CD4-positive, alpha-beta T cell treated with Interleukin-4 for 4 hours (primary cell): ENCODE measurements around the gene INTS11.

Source experiments
- DNase-seq: peaks from one replicate; pipeline ENCODE4 v3.0.0-alpha.2; 2020

Gene INTS11

DNA sequence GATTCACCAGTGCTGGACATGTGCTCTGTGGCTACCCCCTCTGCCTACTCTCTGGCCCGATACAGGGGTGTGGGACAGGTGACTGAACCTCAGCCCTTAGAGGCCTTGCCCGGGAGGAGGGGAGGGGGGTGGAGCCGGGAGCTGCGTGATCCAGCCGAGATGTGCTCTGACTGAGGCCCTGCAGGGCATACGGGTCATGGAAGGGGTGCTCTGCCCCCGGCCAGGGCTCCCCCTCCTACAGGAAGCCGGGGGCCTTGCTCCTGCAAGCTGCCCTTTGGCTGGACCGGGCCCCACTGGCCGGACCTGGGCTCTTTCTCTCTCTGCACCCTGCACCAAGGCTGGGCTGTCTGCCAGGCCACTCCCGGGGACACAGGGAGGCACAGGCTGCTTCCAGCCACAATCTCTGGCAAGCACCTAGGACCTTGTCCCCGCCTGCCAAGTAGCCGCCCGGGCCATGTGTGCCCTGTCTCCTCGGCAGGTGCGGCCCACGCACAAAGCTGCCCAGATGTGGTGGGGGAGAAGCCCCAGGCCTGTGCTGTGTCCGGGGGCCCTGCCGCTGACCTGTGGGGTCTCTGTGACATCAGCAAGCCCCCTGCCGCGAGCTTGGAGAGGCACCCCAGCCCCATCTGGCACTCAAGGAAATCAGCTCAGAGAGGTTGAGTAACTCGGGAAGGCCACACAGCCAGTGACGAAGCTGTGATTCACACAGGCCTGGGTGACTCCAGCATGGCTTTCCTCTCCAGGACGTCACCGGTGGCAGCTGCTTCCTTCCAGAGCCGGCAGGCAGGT is 42.7 kb downstream of the INTS11 start:
- no peak for DNase-seq

DNA sequence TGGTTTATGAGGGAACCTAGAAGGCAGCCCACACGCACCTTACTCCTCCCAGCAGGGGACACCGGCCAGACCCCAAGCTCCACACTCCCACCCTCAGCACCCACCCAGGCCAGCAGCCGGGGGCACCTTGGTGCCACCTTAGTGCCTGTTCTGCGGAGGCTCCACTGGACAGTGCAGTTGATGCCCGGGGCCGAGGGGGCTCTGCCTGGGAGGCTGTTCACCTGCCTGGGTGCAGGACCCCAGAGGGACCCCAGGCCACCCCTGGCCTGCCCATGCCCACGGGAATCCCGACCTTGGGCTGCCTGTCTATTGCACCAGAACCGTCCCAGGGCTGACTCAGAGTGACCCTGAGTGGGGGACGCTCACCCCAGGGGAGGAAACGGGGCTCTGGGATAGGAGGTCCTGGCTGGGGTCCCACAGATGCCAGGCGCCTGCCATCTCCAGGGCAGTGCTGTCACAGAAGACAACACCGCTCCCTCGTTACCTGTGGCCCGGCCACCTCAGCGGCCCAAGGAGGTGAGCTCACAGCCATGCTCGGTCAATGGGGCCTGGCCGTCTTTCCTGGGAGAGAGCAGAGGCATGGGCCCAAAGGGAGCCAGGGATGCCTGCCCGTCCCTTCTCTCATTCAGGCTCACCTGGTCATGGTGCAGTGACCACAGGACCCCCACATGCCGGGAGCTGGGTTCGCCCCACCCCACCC is 43.5 kb downstream of the INTS11 start:
- DNase-seq, result no peak

DNA sequence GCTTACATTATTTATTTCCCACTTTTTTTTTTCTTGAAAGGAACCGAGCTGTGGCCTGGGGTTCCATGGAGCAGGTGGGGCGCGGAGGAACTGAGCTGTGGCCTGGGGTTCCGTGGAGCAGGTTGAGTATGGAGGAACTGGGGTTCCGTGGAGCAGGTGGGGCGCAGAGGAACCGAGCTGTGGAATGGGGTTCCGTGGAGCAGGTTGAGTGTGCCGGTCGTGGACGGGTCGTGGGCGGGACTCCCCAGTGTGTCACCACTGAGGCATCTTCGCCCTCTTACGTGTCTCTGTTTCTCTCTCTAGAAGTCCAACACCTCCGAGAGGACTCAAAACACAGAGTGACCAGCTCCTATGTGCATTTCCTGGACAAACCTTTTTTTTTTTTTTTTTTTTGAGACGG is 45.4 kb downstream of the INTS11 start:
- no peak for DNase-seq

DNA sequence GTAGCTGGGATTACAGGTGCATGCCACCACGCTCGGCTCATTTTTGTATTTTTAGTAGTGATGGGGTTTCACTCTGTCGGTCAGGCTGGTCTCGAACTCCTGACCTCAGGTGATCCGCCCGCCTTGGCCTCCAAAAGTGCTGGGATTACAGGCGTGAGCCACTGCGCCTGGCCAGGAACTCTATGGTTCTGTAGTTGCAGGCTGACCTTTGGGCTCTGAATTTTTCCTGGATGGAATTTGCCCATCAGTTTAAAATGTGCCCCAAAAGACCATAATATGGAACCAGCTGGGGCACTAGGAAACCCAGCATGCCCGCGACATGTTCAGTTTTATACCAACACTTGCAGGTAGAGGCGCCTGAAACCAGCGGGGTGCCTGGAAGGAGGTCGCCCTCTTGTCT is 45.8 kb downstream of the INTS11 start:
- DNase-seq, result no peak

DNA sequence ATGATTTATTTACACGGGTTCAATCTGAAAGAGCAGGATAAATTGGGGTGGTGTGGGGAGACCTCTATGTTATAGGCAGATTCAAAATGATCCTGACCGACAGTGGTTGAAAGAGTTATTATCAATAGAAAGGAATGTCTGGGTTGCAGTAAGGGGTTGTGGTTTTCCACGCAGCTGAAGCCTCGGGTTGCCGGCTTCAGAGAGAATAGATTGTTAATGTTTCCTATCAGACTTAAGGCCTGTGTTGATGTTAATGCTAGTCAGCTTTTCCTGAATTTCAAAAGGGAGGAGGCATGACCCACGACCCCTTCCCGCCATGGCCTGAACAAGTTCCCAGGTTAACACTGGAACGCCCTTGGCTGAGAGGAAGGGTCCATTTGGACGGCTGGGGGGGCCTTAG is 48.6 kb downstream of the INTS11 start:
- DNase-seq, result no peak

DNA sequence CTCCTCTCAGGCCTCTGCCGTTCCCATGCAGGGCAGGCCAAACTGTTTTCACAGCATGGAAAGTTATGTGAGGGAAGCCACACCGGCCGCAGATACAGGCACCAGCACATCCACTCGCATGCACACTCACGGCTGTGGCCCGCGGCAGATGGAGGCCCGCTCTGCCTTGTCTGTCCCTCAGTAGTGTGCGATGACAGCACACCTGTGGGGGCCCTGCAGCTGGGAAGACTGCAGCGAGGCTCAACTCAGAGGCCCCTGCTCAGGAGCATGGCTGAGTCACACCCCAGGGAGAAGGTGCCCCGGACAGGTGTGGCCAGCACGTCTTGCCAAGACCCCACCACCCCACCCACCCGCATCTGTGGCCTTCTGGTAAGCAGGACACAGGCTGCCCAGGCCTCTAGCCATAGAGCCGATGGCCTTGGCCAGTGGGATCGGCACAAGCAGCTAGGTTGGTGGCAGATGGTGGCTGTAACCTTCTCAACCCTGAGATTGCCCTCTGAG is 49.5 kb downstream of the INTS11 start:
- no peak for DNase-seq

DNA sequence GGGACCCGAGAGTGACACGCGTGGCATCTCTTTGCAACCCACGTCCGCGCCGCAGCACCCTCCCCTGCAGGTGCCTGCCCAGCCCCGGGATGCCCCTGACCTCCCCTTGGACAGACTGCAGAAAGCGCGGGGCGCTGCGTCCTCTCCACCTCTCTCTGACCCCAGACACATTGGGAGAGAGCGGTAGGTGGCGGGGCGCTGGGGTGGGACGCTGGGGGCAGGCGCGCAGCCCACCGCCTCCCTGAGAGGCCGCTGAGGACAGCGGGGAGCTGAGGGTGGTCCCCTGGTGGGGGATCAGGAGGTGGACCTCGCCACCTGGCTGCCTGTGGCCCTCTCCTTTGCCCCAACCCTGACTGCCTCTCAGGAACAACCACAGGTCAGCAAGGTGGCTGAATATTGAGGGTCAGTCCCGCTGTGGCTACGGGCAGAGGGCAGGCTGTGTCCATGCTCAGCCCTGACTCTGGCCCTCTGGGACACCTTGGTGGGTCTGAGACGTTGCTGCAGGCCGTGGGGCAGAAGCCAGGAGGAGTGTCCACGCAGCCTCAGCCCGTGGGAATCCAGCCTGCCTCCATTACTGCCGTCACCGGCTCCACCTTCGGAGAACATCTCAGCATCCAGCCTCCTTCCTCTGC is 50.0 kb downstream of the INTS11 start:
- DNase-seq, result no peak

DNA sequence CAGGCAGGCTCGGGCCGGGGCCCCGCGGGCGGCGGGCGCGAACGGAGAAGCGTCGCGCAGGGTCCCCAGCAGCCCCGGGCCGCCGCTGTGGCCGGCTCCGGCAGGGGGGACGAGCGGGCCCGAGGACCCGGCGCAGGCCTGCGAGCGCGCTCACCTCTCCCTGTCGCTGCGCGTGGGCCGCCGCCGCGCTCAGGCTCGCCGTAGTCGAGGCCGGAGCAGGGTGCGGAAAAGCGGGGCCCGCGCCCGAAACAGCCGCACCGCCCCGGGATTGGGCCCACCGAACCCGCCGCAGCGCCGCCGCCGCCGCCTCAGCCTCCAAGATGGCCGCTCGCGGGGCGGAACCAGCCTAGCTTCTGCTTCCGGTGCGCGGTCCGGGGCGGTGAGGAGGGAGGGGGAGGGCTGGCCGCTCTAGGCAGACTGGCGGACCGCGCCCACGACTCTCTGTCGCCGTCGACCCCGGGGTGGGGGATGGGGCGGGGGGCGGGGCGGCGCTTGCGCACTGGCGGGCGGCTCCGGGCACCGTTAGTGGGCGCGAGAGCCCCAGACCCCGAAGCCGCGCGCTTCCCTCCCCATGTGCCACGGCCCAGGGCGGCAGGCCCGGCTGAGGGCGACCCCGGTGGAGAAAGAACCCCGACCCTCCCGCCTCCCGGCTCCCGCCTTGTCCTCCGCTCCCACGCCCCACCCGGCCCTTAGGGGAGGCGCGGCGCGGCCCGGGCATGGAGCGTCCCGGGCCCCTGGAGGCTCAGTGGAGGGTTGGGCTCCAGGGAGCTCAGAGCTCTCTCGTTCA is 50.8 kb downstream of the INTS11 start, which contains the start of gene UBE2J2:
Gene UBE2J2 (minus strand): TSS at position 343 of the 787 bp plus-strand sequence. CDS start 5,862 bp downstream, outside the sequence.
- DNase-seq, result peak; percentile 91

DNA sequence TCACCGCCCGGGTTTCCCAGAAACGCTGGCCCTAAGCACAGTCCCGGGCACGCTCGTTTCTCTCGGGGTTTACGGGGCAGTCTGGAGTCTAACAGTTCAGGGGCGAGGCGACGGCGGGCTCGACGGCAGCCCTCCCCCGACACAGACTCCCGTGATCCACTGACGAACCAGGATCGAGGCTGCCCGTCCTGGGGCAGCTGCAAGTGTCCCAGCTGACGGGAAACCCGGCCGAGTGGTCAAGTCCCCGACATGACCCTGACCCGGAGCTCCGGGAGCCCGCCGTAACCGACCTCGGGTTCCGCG is 51.3 kb downstream of the INTS11 start:
- no peak for DNase-seq

DNA sequence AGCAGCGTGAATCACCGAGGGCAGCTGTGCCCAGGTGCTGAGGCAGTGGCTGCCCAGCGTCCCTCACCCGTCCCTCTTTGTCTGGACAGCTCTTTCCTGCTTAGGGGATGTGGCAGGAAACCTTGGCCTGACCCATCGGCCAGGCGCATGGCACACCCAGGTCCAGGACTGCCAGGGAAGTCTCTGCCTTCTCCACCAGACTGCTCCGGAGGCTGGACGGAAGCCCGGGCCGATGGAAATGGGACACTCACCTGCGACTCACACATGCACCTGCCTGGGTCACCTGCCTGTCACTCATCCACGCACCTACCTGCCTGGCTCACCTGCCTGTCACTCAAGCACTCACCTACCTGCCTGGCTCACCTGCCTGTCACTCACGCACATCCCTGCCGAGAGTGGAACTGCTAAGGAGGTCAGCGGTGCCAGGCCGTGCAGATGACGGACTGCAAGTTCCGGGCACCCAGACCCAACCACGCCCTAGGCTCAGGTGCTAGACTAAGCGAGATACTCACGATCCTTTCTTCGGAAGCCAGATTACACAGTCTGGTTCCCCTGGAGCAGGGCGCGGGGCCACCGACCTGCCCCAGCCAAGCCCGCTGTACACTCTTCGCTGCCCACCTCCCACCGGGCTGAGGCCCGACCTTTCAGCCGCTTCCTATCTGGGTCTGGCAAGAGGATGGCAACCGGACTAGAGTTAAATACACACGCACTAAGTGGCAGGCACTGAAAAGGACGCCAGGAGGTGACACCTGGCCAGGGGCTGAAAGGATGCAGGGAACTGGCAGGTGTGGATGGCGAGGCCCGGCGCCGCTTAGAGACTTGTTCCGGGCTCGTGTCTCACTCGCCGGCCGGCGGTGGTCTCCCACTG is 51.9 kb downstream of the INTS11 start:
- no peak for DNase-seq

DNA sequence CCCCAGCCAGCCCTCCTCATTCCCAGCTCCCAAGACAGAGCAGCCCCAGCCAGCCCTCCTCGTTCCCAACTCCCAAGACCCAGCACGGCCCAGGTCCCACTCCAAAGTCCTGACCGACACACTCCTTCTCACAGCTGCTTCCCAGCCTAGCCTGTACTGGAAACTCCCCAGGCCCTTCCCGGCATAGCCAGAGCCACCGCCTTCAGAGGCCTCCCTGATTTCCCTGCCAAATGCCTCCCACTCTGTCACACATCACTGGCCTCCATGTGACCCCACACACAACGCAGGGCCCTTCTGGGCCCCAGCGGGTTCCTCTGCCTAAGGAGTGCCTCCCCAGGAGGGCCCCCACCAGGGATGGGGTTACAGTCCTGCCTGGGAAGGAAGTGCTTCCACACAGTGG is 53.6 kb downstream of the INTS11 start:
- DNase-seq, result no peak

DNA sequence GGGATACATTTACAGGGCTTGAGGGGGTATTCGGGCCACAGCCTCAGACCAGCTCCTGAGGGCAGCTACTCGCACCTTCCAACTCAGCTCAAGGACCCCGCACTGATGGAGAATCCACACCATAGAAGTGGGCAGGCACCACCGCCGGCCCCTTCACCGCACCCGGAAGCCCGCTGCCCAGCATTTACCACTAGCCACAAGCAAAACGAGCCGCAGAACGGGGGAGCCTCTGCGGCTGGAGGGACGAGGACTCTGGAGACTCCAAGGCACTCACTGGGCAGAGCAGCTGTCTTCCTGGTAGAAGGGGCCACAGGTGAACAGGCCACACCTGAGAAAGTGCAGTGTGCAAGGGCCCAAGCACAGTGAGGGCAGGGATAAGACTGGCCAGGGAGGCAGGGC is 56.2 kb downstream of the INTS11 start:
- DNase-seq, result no peak

DNA sequence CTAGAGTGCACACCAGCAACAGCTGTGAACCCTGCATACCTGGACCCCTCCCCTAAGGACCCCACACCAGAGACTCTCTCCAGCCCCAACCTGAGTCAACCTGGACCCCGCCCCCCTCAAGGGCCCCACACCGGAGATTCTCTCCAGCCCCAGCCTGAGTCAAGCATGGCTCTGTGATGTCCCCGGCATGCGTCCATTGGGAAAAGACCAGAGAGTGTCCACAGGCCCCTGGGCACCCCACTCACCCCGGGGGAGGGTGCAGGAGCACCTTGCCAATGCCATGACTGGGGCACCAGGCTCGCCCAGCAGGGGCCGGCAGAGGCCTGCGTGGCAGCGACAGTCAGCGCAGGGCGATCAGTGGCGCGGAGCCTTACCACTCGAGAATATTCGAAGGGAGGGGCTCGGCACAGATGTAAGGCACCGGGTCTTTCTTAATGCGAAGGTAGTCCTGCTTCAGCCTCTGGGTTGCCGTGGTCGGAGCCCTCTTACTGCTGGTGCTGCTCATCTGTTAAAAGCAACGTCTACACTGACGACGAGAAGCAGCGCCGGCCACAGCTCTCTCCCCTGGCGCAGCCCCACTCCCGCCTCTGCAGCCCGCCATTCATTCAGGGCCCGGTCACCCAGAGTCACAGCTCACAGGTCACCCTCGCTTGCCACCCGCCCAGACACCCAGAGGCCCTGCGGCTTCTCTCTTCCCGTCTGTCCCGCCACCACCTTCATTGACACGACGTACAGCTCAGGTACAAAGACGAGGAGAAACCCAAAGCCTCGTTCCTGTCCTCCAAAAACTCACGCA is 56.8 kb downstream of the INTS11 start:
- DNase-seq, result no peak

DNA sequence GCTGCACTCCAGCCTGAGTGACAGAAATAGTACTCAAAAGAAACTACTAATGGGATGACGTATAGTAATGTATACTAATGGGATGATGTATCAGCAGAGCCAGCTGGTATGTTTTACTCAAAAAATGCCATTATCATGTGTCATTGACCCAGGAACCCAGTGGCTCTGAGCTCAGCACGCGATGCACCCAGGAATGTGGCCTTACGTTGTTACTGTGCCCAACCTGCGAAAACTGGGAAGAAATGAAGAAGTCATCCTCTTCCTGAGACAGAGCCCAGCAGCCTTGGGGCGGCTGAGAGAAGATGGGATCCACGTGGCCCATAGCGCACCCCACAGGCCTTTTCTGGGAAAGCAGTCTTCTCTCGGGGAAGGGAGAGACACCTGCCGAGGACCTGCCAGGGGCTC is 59.6 kb downstream of the INTS11 start:
- no peak for DNase-seq

DNA sequence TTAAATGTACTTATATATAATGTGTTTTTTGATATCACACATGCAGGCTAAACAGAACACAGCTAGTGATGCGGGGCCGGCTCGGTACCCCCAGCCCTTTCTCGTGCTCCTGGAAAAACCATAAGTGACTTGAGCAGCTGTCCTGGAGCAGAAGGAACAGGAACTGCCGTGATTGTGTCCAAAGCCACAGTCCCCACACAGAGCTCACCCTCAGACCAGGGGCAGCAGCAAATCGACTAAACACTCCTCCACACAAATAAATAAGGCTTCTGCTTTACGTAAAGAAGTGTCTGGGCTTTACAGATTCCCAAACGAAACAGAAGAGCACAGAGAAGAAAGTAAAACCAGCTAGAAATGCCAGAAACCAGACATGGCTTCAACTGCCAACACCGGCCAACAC is 60.4 kb downstream of the INTS11 start:
- no peak for DNase-seq

DNA sequence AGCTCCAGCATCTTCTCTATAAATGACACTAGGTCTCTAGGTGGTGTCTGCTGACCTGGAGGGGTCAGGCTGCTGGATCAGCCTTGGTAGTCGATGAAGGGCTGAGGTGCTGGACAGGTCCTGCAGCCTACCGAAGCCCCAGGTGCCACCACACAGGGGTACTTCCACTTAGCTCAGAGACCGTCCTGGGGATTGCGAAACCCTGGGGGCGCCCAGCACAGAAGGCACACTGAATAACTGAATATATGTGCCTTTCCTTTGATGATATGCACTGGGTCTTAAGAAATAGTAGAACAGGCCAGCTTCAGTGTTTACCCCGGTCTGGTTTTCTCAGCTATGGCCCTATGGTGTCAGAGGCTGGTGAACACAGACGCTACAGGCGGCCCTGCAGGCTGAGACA is 61.7 kb downstream of the INTS11 start:
- DNase-seq, result no peak

DNA sequence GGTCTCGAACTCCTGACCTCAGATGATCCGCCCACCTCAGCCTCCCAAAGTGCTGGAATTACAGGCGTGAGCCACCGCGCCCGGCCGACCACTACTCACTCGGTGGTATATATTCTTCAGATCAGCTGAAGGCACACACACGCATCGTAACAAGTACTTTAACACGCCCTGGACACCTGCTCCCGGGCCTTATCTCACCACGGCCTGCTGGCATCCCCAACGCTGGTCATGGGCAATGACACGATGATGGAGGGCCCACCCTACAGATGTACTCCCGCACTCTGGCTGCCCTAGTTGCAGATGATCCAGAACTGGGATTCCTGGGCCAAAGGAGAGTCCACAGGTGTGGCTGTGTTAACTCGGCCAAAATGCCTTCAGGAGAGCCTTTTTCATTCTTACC is 62.4 kb downstream of the INTS11 start:
- DNase-seq, result no peak
